Liver (tissue), 9 donors: ENCODE measurements around the gene RAB4B. TPM values are rescaled to one million over a fixed set of nuclear protein-coding genes. Genes with fewer than 3 reads are reported as not detected.

Source experiments
- DNase-seq: peaks from one replicate; pipeline ENCODE4 v3.0.0-alpha.2; 2017; ENCODE audit warnings: low spot score
- H3K27ac ChIP-seq, 2 donors: one replicate each; pipeline ENCODE4 v1.7.0; 2013; ENCODE audit warnings: inconsistent platforms in 2 of 2, low read length in 2 of 2, control low read depth in 1 of 2, low read depth in 1 of 2, mild to moderate bottlenecking in 1 of 2
- H3K27me3 ChIP-seq, 4 donors: one replicate each; pipeline versions ENCODE4 v1.6.1 to v1.7.0; 2013; ENCODE audit warnings: low read length in 3 of 4, inconsistent platforms in 1 of 4, mild to moderate bottlenecking in 1 of 4, moderate library complexity in 1 of 4; ENCODE audit not compliant: control insufficient read depth in 4 of 4, insufficient read depth in 4 of 4
- H3K36me3 ChIP-seq, 4 donors: one replicate each; pipeline versions ENCODE4 v1.6.1 to v1.7.0; 2013; ENCODE audit warnings: low read length in 3 of 4, mild to moderate bottlenecking in 3 of 4, low read depth in 1 of 4, moderate library complexity in 1 of 4; ENCODE audit not compliant: control insufficient read depth in 4 of 4, insufficient read depth in 3 of 4
- H3K4me1 ChIP-seq, 4 donors: one replicate each; pipeline versions ENCODE4 v1.6.1 to v1.7.0; 2013; ENCODE audit warnings: low read length in 3 of 4, mild to moderate bottlenecking in 3 of 4, moderate library complexity in 1 of 4; ENCODE audit not compliant: control insufficient read depth in 4 of 4, insufficient read depth in 4 of 4
- H3K4me3 ChIP-seq, 3 donors: one replicate each; pipeline versions ENCODE4 v1.6.1 to v1.7.0; 2013; ENCODE audit warnings: low read length in 3 of 3, control low read depth in 1 of 3, low read depth in 1 of 3, mild to moderate bottlenecking in 1 of 3
- H3K9ac ChIP-seq, 2 donors: one replicate each; pipeline ENCODE4 v1.7.0; 2013; ENCODE audit warnings: low read length in 2 of 2, mild to moderate bottlenecking in 2 of 2, moderate library complexity in 2 of 2, control low read depth in 1 of 2, low read depth in 1 of 2
- H3K9me3 ChIP-seq, 4 donors: one replicate each; pipeline versions ENCODE4 v1.6.1 to v1.7.0; 2013; ENCODE audit warnings: low read length in 3 of 4; ENCODE audit not compliant: control insufficient read depth in 4 of 4
- ATF3 ChIP-seq: IDR thresholded peaks from 2 replicates; pipeline ENCODE4 v1.6.1; 2016; ENCODE audit warnings: antibody characterized with exemption
- CTCF ChIP-seq: fragments of 150-350 bp; IDR thresholded peaks from 2 replicates; pipeline ENCODE4 v1.5.1; 2017; ENCODE audit warnings: improper control_type of control experiment, low read depth, low read length; ENCODE audit not compliant: missing input control
- EGR1 ChIP-seq, 2 donors: IDR thresholded peaks; 2 replicates each; pipeline ENCODE4 v1.6.1; 2016 to 2018; ENCODE audit warnings: antibody characterized with exemption in 2 of 2, low read depth in 2 of 2
- FOXA1 ChIP-seq: IDR thresholded peaks from 2 replicates; pipeline ENCODE4 v1.6.1; 2016; ENCODE audit warnings: antibody characterized with exemption
- FOXA2 ChIP-seq: IDR thresholded peaks from 2 replicates; pipeline ENCODE4 v1.6.1; 2016; ENCODE audit warnings: antibody characterized with exemption
- GABPA ChIP-seq, 2 donors: IDR thresholded peaks in 1 of 2; conservative IDR thresholded peaks in 1 of 2; 2 replicates each; pipeline ENCODE4 v1.6.1; 2016; ENCODE audit warnings: antibody characterized with exemption in 2 of 2, mild to moderate bottlenecking in 1 of 2, moderate library complexity in 1 of 2
- HNF4A ChIP-seq, 2 donors: conservative IDR thresholded peaks; 2 replicates each; pipeline ENCODE4 v1.6.1; 2016; ENCODE audit warnings: antibody characterized with exemption in 2 of 2, mild to moderate bottlenecking in 2 of 2
- HNF4G ChIP-seq: IDR thresholded peaks from 2 replicates; pipeline ENCODE4 v1.6.1; 2016; ENCODE audit warnings: antibody characterized with exemption
- JUND ChIP-seq, 2 donors: IDR thresholded peaks; 2 replicates each; pipeline ENCODE4 v1.6.1; 2016; ENCODE audit warnings: antibody characterized with exemption in 2 of 2
- MAX ChIP-seq: IDR thresholded peaks from 2 replicates; pipeline ENCODE4 v1.6.1; 2016; ENCODE audit warnings: antibody characterized with exemption
- NR2F2 ChIP-seq: IDR thresholded peaks from 2 replicates; pipeline ENCODE4 v1.6.1; 2016; ENCODE audit warnings: antibody characterized with exemption
- RAD21 ChIP-seq, 2 donors: IDR thresholded peaks; 2 replicates each; pipeline ENCODE4 v1.6.1; 2016; ENCODE audit warnings: antibody characterized with exemption in 2 of 2, mild to moderate bottlenecking in 2 of 2
- REST ChIP-seq: IDR thresholded peaks from 2 replicates; pipeline ENCODE4 v1.6.1; 2016; ENCODE audit warnings: antibody characterized with exemption, mild to moderate bottlenecking
- RXRA ChIP-seq, 2 donors: IDR thresholded peaks; 2 replicates each; pipeline ENCODE4 v1.6.1; 2017 to 2018; ENCODE audit warnings: antibody characterized with exemption in 2 of 2, mild to moderate bottlenecking in 1 of 2
- SP1 ChIP-seq: IDR thresholded peaks from 2 replicates; pipeline ENCODE4 v1.6.1; 2018; ENCODE audit warnings: antibody characterized with exemption, mild to moderate bottlenecking
- TAF1 ChIP-seq: conservative IDR thresholded peaks from 2 replicates; pipeline ENCODE4 v1.6.1; 2016; ENCODE audit warnings: antibody characterized with exemption, mild to moderate bottlenecking
- YY1 ChIP-seq: IDR thresholded peaks from 2 replicates; pipeline ENCODE4 v1.6.1; 2016; ENCODE audit warnings: antibody characterized with exemption, mild to moderate bottlenecking
- ZBTB33 ChIP-seq: IDR thresholded peaks from 2 replicates; pipeline ENCODE4 v1.6.1; 2016; ENCODE audit warnings: antibody characterized with exemption
- WGBS: extraction: QIAGEN DNeasy Blood & Tissue Kit; methylation state at CpG from one replicate; pipeline ENCODE4 v1.1.7; 2013; 5-methylcytosine and 5-hydroxymethylcytosine counted together
- polyA plus RNA-seq, 2 donors: library from polyadenylated mRNA; stranded (reverse) in 1 of 2; unstranded in 1 of 2; fragments of 200-250 nt in 1 of 2; fragments of >200 nt in 1 of 2; fragmentation: Nextera tagmentation in 1 of 2; extraction: Ambion mirVana in 1 of 2; gene quantifications; one replicate each; pipeline versions ENCODE4 v1.2.1 to v1.2.3, GENCODE V29; 2013 to 2015
- total RNA-seq, 2 donors: library from RNA; depleted of rRNA; stranded (reverse); fragments of >200 nt; gene quantifications; one replicate each; pipeline ENCODE4 v1.2.3, GENCODE V29; 2014
- donor health status: healthy.
- donor health status: healthy.
- donor health status: healthy.
- donor health status: healthy.
- donor health status: healthy.

Gene RAB4B
- total and polyA plus RNA-seq, 4 donors = 5.5 to 16.9 (median 12.9) TPM

GRCh38 chr19:40735013-40735771 lies 42.9 kb upstream of the RAB4B start:
- peaks cover 20 to 85% (median 43%) of the 10 kb centered on the region in 4 donors for H3K36me3 ChIP-seq
- no peak overlapping the region for H3K4me3 ChIP-seq
- no peak overlapping the region for H3K9ac ChIP-seq
- no peak overlapping the region for H3K27ac ChIP-seq
- no peaks in the 10 kb centered on the region for H3K9me3 ChIP-seq
- H3K4me1 ChIP-seq = no peaks in the 10 kb centered on the region
- 85% methylated on average over 11 of the region's 11 CpGs for WGBS
- H3K27me3 ChIP-seq = no peaks in the 10 kb centered on the region
- DNase-seq = no peak
- TF ChIP-seq HNF4A (conservative IDR thresholded peaks at IDR 0.05) = no peak
- no peak for TF ChIP-seq NR2F2
- no peak for TF ChIP-seq FOXA1
- no peak for TF ChIP-seq RAD21 (IDR thresholded peaks at IDR 0.05)
- no peak for TF ChIP-seq FOXA2
- no peak for TF ChIP-seq RXRA (IDR thresholded peaks at IDR 0.05)
- TF ChIP-seq JUND (IDR thresholded peaks at IDR 0.05) = no peak
- TF ChIP-seq YY1 = no peak
- no peak for TF ChIP-seq EGR1 (IDR thresholded peaks at IDR 0.05; ENCODE audit: low read depth in 2 of 2)
- TF ChIP-seq SP1 = no peak
- no peak for TF ChIP-seq GABPA (IDR thresholded peaks at IDR 0.05 in 1 of 2, conservative IDR thresholded peaks at IDR 0.05 in 1 of 2)
- no peak for TF ChIP-seq CTCF
- no peak for TF ChIP-seq TAF1
- TF ChIP-seq MAX = no peak
- no peak for TF ChIP-seq ZBTB33
- TF ChIP-seq ATF3 = no peak
- no peak for TF ChIP-seq REST
- TF ChIP-seq HNF4G = no peak
